Ishikawa (cell line): ENCODE data around the gene P3H4.

Experiments
- CEBPB ChIP-seq: IDR thresholded peaks from 2 replicates; pipeline ENCODE4 v1.6.1; 2012
- CREB1 ChIP-seq: IDR thresholded peaks from 2 replicates; pipeline ENCODE4 v1.6.1; 2012; ENCODE audit warnings: low read depth
- EGR1 ChIP-seq: IDR thresholded peaks from 2 replicates; pipeline ENCODE4 v1.6.1; 2012
- EP300 ChIP-seq: IDR thresholded peaks from 2 replicates; pipeline ENCODE4 v1.6.1; 2012; ENCODE audit warnings: borderline replicate concordance
- FOXM1 ChIP-seq: IDR thresholded peaks from 2 replicates; pipeline ENCODE4 v1.6.1; 2012; ENCODE audit warnings: low read depth, borderline replicate concordance
- NFIC ChIP-seq: IDR thresholded peaks from 2 replicates; pipeline ENCODE4 v1.6.1; 2012
- RAD21 ChIP-seq: IDR thresholded peaks from 2 replicates; pipeline ENCODE4 v1.6.1; 2012; ENCODE audit warnings: low read depth
- TAF1 ChIP-seq: IDR thresholded peaks from 2 replicates; pipeline ENCODE4 v1.6.1; 2012; ENCODE audit warnings: low read depth, mild to moderate bottlenecking
- TCF12 ChIP-seq: IDR thresholded peaks from 2 replicates; pipeline ENCODE4 v1.6.1; 2012; ENCODE audit warnings: low read depth
- TEAD4 ChIP-seq: IDR thresholded peaks from 2 replicates; pipeline ENCODE4 v1.6.1; 2012
- YY1 ChIP-seq: IDR thresholded peaks from 2 replicates; pipeline ENCODE4 v1.6.1; 2012; ENCODE audit warnings: low read depth
- ZBTB7A ChIP-seq: IDR thresholded peaks from 2 replicates; pipeline ENCODE4 v1.6.1; 2012; ENCODE audit warnings: low read depth
- TF ChIP-seq, protein P1 (sequence below): IDR thresholded peaks from 2 replicates; pipeline ENCODE4 v1.6.1; 2012
- TF ChIP-seq, protein P2 (sequence below): IDR thresholded peaks from 2 replicates; pipeline ENCODE4 v1.6.1; 2012
- TF ChIP-seq, protein P3 (sequence below): IDR thresholded peaks from 2 replicates; pipeline ENCODE4 v1.6.1; 2012; ENCODE audit warnings: low read depth, mild to moderate bottlenecking

Gene P3H4

DNA sequence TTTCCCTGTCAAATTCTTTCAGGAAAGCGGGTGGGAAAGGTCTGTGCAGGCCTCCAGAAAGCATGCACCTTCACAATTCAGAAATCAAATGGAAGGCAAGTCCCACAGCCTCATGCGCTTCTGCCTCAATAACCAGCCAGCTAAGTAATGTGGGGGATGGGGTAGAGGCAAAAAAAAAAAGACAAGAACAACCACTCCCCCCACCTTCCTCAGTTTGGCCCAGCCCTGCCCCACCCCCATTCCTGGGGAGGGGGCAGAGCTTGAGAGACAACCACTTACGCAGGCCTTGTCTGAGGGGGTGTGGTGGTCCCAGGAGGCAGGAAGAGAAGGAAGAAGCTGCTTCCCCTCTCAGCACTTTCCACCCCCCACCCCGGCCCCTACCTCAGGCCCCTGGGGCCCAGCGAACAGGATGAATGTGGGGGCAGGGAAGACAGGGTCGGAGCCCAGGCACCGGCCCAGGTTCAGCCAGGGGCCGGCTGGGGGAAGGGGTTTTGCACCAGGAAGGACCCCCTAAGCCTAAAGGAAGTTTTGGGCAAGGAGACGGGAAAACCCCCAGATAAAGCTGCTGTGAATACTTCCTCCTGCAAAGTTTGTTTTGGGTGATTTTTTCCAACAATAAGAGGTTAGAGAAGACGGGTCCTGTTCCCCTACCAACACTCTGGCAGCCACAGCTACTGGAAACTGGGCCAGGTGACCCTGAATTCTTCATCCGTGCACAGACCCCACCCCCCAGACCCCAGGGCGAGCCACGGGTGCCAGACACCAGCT lies 26.5 kb downstream of the P3H4 start:
- TF ChIP-seq RAD21 = no peak
- peak; percentile 53; the same call in 1 of the 2 replicates for TF ChIP-seq TEAD4

DNA sequence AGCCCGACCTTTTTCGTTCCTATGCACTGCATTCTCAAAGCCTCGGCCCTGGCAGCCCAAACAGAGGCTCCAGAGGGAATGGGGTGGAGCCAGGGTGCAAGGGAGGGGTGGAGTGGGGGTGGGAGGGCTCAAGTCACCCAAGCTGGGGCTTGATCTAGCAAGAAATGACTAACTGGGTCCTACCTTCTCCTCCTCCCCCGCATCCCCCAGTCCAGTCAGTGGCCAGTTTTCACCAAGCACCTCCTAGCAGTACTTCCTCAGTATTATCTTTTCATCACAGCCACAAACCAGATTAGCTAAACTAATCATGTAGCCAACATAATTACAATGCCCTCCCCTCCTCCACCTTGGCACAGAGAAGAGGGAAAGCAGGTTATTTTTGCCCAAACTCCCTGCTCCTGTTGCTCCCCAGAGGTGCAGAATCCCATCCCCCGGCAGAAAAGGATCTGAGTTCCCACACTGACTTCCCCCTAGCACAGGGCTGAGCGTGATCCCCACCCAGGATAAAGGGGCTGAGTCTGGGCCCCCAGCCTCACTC lies 27.5 kb downstream of the P3H4 start:
- TF ChIP-seq TAF1 (no peak), CEBPB (no peak), YY1 (no peak), ZBTB7A (no peak), CREB1 (no peak), TCF12 (no peak), EGR1 (peak; percentile 75), EP300 (no peak), TEAD4 (no peak), NFIC (peak; percentile 26; the same call in 1 of the 2 replicates), RAD21 (no peak), FOXM1 (no peak)
- TF ChIP-seq, protein P1, sequence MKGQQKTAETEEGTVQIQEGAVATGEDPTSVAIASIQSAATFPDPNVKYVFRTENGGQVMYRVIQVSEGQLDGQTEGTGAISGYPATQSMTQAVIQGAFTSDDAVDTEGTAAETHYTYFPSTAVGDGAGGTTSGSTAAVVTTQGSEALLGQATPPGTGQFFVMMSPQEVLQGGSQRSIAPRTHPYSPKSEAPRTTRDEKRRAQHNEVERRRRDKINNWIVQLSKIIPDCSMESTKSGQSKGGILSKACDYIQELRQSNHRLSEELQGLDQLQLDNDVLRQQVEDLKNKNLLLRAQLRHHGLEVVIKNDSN = no peak
- TF ChIP-seq, protein P2, sequence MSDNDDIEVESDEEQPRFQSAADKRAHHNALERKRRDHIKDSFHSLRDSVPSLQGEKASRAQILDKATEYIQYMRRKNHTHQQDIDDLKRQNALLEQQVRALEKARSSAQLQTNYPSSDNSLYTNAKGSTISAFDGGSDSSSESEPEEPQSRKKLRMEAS = 0 out of 2 replicates have a peak, but pooled peaks have one; percentile 16
- TF ChIP-seq, protein P3, sequence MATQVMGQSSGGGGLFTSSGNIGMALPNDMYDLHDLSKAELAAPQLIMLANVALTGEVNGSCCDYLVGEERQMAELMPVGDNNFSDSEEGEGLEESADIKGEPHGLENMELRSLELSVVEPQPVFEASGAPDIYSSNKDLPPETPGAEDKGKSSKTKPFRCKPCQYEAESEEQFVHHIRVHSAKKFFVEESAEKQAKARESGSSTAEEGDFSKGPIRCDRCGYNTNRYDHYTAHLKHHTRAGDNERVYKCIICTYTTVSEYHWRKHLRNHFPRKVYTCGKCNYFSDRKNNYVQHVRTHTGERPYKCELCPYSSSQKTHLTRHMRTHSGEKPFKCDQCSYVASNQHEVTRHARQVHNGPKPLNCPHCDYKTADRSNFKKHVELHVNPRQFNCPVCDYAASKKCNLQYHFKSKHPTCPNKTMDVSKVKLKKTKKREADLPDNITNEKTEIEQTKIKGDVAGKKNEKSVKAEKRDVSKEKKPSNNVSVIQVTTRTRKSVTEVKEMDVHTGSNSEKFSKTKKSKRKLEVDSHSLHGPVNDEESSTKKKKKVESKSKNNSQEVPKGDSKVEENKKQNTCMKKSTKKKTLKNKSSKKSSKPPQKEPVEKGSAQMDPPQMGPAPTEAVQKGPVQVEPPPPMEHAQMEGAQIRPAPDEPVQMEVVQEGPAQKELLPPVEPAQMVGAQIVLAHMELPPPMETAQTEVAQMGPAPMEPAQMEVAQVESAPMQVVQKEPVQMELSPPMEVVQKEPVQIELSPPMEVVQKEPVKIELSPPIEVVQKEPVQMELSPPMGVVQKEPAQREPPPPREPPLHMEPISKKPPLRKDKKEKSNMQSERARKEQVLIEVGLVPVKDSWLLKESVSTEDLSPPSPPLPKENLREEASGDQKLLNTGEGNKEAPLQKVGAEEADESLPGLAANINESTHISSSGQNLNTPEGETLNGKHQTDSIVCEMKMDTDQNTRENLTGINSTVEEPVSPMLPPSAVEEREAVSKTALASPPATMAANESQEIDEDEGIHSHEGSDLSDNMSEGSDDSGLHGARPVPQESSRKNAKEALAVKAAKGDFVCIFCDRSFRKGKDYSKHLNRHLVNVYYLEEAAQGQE = no peak

DNA sequence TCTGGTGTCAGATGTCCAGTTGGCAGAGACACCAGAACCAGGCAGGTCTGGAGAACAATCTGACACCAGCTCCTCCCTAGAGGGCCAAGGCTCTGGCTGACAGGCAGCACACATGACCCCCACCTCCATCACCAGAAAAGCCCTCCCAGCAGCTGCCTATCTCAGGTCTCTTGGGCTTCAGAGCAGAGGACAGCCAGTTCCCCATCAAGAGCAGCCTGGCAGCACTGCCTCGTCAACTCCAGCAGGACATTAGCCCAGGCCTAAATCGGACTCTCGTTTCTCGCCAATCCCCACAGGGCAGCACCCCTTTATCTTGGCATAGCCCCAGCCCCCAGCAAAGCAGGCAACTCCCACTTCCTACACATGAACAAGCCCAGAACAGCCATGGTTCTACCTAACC lies 29.6 kb downstream of the P3H4 start:
- TF ChIP-seq NFIC (no peak), TAF1 (no peak), RAD21 (no peak), YY1 (no peak), TCF12 (no peak), FOXM1 (no peak), EP300 (no peak), CEBPB (no peak), ZBTB7A (no peak), TEAD4 (no peak), EGR1 (no peak), CREB1 (no peak)
- TF ChIP-seq, protein P1 = no peak
- TF ChIP-seq, protein P2 = no peak

DNA sequence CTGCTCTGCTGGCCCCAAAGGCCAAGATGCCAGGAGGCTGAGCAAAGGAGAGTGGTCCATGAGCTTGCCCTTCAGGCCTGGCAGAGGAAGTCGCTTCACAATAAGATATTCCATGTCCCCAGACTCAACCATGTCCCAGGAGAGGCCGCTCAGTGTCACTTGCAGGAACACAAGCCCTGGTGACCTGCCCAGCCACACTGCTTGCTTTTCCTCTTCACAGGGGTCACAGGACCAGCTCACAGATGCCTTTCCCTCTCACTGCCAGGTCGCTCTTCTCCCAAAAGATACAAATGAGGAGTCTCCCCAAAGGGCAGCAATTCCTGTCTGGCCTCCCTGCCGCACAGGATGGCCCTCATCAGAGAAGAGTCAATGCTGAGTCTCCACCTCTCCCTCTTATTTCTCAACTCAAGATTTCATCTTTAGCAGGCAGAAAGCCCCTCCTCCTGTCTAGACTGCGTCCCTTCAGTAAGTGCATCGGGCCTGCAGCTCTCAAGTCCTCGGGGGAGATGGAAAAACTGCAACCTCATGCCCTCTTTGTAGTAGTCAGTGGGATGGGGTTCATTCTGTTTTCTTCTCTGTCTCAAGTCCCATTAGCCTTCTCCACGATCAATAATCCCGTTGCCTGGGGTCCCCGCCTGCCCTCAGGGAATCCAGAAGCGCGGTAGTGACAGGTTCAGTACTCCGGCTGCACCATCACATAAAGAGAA lies 30.2 kb downstream of the P3H4 start:
- no peak for TF ChIP-seq CEBPB
- TF ChIP-seq RAD21 = no peak
- no peak for TF ChIP-seq EGR1
- TF ChIP-seq, protein P1 = no peak
- TF ChIP-seq TCF12 = no peak
- TF ChIP-seq, protein P2 = no peak
- TF ChIP-seq NFIC = no peak
- TF ChIP-seq CREB1 = no peak
- no peak for TF ChIP-seq ZBTB7A
- TF ChIP-seq TEAD4 = no peak
- TF ChIP-seq, protein P3 = no peak
- no peak for TF ChIP-seq FOXM1
- TF ChIP-seq TAF1 = no peak
- no peak for TF ChIP-seq YY1
- TF ChIP-seq EP300 = no peak
